Neural progenitor cell (in vitro differentiated cells): ENCODE measurements around the gene PRSS33.

Experiments
- CTCF ChIP-seq: fragments of 200-600 bp; sonication (generic); IDR thresholded peaks from 2 replicates; pipeline ENCODE4 v1.5.1; 2017; ENCODE audit warnings: antibody characterized with exemption, mild to moderate bottlenecking
- EZH2 ChIP-seq: fragments of 200-600 bp; sonication (generic); IDR thresholded peaks from 2 replicates; pipeline ENCODE4 v1.6.1; 2017; ENCODE audit warnings: antibody characterized with exemption, mild to moderate bottlenecking, moderate library complexity
- EZH2phosphoT487 ChIP-seq: fragments of 200-600 bp; sonication (generic); IDR thresholded peaks from 2 replicates; pipeline ENCODE4 v1.6.1; 2017; ENCODE audit warnings: antibody characterized with exemption

DNA sequence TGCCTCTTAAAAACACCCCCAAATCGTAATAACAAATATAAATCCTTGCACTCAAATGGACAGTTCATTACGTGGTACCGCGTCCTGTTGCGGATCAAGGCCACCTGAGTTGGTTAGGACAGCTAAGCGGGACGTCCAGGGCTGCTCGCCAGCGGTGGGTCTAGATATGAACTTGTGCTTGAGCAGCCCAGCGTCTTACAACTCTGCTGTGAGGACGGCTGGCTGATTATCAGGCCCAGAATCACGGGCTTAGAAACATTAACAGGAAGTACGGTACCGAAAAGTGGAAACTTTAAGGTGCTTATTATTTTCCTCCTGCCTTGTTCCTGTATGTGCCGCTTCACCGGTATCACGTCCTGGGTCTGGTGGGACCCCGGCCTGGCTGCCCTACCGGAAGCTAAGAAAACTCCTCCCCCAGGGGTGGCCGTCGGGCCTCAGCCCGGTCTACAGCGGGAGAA, 35.8 kb downstream of the PRSS33 start:
- no peak for TF ChIP-seq CTCF
- TF ChIP-seq EZH2phosphoT487: no peak
- TF ChIP-seq EZH2: no peak
